HepG2 (cell line): ENCODE data around the gene NUP62. TPM values are rescaled to one million over a fixed set of nuclear protein-coding genes. Genes with fewer than 3 reads are reported as not detected.
A peak's percentile ranks its signal among the peaks of the same experiment; 100 is the strongest.

Experiments used
- CENPBD1 ChIP-seq: sonication (generic); formaldehyde crosslinking; IDR thresholded peaks from 2 replicates; pipeline ENCODE4 v1.8.0; 2022; ENCODE audit warnings: missing genetic modification reagents, low read depth, mild to moderate bottlenecking, borderline replicate concordance
- HMG20B ChIP-seq: conservative IDR thresholded peaks from 2 replicates; pipeline ENCODE4 v1.6.1; 2016; ENCODE audit warnings: missing genetic modification reagents, missing compliant biosample characterization
- KAT2B ChIP-seq: fragments of 150-350 bp; IDR thresholded peaks from 2 replicates; pipeline ENCODE4 v1.6.1; 2014; ENCODE audit warnings: low read depth, low read length, borderline replicate concordance
- KDM5A ChIP-seq: fragments of 200-600 bp; sonication (generic); IDR thresholded peaks from 2 replicates; pipeline ENCODE4 v1.7.0; 2018; ENCODE audit warnings: antibody characterized with exemption, mild to moderate bottlenecking, low read length, borderline replicate concordance
- MNT ChIP-seq: fragments of 450-650 bp; IDR thresholded peaks from 2 replicates; pipeline ENCODE4 v1.6.1; 2016
- NFAT5 ChIP-seq: sonication (generic); formaldehyde crosslinking; IDR thresholded peaks from 2 replicates; pipeline ENCODE4 v1.4.0; 2020; ENCODE audit warnings: missing genetic modification reagents
- NFE2 ChIP-seq: sonication (generic); formaldehyde crosslinking; IDR thresholded peaks from 2 replicates; pipeline ENCODE4 v1.4.0; 2020; ENCODE audit warnings: missing genetic modification reagents
- NFIB ChIP-seq: sonication (generic); formaldehyde crosslinking; IDR thresholded peaks from 2 replicates; pipeline ENCODE4 v1.9.0; 2021; ENCODE audit warnings: missing genetic modification reagents, mild to moderate bottlenecking, borderline replicate concordance
- REL ChIP-seq: sonication (generic); formaldehyde crosslinking; conservative IDR thresholded peaks from 2 replicates; pipeline ENCODE4 v1.8.0; 2022; ENCODE audit warnings: mild to moderate bottlenecking, missing genetic modification reagents, moderate library complexity
- SCMH1 ChIP-seq: sonication (generic); formaldehyde crosslinking; IDR thresholded peaks from 2 replicates; pipeline ENCODE4 v1.9.0; 2021; ENCODE audit warnings: missing genetic modification reagents, mild to moderate bottlenecking, borderline replicate concordance
- SRSF4 ChIP-seq: fragments of 200-400 bp; formaldehyde crosslinking; IDR thresholded peaks from one replicate; pipeline ENCODE4 v1.6.1; 2018; ENCODE audit warnings: mild to moderate bottlenecking, low read depth, low read length, moderate library complexity; ENCODE audit not compliant: poor library complexity, severe bottlenecking
- ZFP41 ChIP-seq: sonication (generic); formaldehyde crosslinking; IDR thresholded peaks from 2 replicates; pipeline ENCODE4 v1.4.0; 2020; ENCODE audit warnings: mild to moderate bottlenecking, missing genetic modification reagents, borderline replicate concordance
- ZMYM2 ChIP-seq: sonication (generic); formaldehyde crosslinking; IDR thresholded peaks from 2 replicates; pipeline ENCODE4 v1.8.0; 2022; ENCODE audit warnings: mild to moderate bottlenecking, missing genetic modification reagents
- ZNF432 ChIP-seq: sonication (generic); formaldehyde crosslinking; IDR thresholded peaks from 2 replicates; pipeline ENCODE4 v1.5.0; 2020; ENCODE audit warnings: missing genetic modification reagents, mild to moderate bottlenecking, borderline replicate concordance
- ZNF501 ChIP-seq: sonication (generic); formaldehyde crosslinking; IDR thresholded peaks from 2 replicates; pipeline ENCODE4 v1.5.1; 2020; ENCODE audit warnings: mild to moderate bottlenecking, moderate library complexity, missing genetic modification reagents
- ZNF614 ChIP-seq: IDR thresholded peaks from 2 replicates; pipeline ENCODE4 v1.6.1; 2018; ENCODE audit warnings: missing biosample characterization, missing genetic modification reagents, inconsistent platforms, borderline replicate concordance
- polyA plus RNA-seq, 8 experiments: library from polyadenylated mRNA; depleted of rRNA in 3 of 8; stranded (reverse) in 7 of 8; unstranded in 1 of 8; fragments of >200 nt; fragmentation: Illumina TruSeq in 4 of 8; extraction: Trizol in 4 of 8; gene quantifications; 2 replicates each; pipeline versions ENCODE4 v1.2.1 to v1.2.3, GENCODE V29; 2011 to 2016; ENCODE audit warnings: low read depth in 4 of 8, missing spikeins in 1 of 8, mixed read lengths in 1 of 8; ENCODE audit not compliant: insufficient read depth in 1 of 8
- total RNA-seq, 5 experiments: library from RNA; depleted of rRNA; stranded (reverse); fragments of >200 nt; fragmentation: Illumina TruSeq; extraction: Trizol; gene quantifications; 2 replicates each; pipeline ENCODE4 v1.2.3, GENCODE V29; 2016; ENCODE audit warnings: low read depth in 1 of 5

The NUP62 gene
- total and polyA plus RNA-seq, 2 of the 13 experiments (the other 11 are each of a cell fraction or from before 2014, with no cell fraction given): 16.5 to 41.5 TPM

GRCh38 chr19:49929121-49929610, at the start of gene NUP62, which contains the start of gene ATF5 (continued):
- TF ChIP-seq NFAT5 (peak; percentile 87; the same call in 1 of the 2 replicates), REL (CRISPR knock-in tag) (peak; percentile 70), NFIB (no peak), ZMYM2 (CRISPR knock-in tag) (no peak; the same call in 1 of the 2 replicates), ZNF614 (CRISPR knock-in tag) (0 out of 2 replicates have a peak, but pooled peaks have one; percentile 45), ZFP41 (CRISPR knock-in tag) (peak; percentile 69; the same call in 1 of the 2 replicates), CENPBD1 (CRISPR knock-in tag) (peak; percentile 78; the same call in 1 of the 2 replicates), SCMH1 (CRISPR knock-in tag) (no peak), MNT (no peak), SRSF4 (no peak), NFE2 (no peak), KAT2B (no peak), HMG20B (CRISPR knock-in tag) (no peak), ZNF432 (no peak; the same call in 1 of the 2 replicates), ZNF501 (CRISPR knock-in tag) (peak; percentile 95), KDM5A (no peak; the same call in 1 of the 2 replicates)
- TF ChIP-seq, all 625 proteins: peak for 322
